DOHH2 (cell line): ENCODE data around the gene SCN2B.

Source experiments
- EZH2phosphoT487 ChIP-seq: fragments of 200-600 bp; sonication (generic); IDR thresholded peaks from 2 replicates; pipeline ENCODE4 v1.6.1; 2017; ENCODE audit warnings: borderline replicate concordance, mild to moderate bottlenecking, antibody characterized with exemption, low read length, moderate library complexity, mixed read lengths
- TF ChIP-seq, protein P1 (sequence below): fragments of 200-600 bp; sonication (generic); IDR thresholded peaks from one replicate; pipeline ENCODE4 v1.5.1; 2014; ENCODE audit warnings: antibody characterized with exemption, mild to moderate bottlenecking, low read depth, low read length; ENCODE audit not compliant: poor library complexity, severe bottlenecking

DNA sequence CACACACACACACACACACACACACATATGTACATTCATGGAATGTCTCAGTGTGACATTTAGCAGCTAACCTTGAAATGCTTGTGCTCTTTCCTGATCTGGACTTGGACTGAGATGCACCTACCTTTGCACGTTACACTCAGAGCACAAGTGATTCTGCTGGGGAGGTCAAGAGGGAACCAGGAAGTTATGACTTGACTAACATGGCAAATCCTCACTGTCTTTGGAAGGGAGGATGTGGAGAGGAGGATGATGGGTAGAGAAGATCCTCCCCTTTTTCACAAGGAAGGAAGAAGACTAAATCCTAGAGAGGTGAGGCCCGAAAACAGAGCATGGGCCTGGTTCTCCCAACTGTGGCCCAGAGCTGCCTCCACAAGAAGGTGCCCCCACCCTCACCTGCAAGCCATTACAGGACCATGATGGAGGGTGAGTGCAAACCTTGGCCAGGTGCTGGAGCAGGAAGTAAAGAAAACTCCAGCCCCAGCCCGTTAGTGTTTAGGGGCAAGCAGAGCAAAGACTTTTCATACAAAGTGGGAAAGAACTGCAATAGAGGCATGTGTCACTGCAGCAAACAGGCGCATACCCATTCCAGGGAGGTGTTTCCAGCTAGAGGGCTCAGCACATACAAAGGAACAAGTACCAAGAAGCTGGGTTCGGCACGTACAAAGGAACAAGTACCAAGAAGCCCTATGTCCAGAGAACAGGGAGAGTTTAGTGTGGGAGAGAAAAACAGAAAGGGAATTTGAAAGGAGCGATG is 50.2 kb downstream of the SCN2B start:
- TF ChIP-seq, protein P1, sequence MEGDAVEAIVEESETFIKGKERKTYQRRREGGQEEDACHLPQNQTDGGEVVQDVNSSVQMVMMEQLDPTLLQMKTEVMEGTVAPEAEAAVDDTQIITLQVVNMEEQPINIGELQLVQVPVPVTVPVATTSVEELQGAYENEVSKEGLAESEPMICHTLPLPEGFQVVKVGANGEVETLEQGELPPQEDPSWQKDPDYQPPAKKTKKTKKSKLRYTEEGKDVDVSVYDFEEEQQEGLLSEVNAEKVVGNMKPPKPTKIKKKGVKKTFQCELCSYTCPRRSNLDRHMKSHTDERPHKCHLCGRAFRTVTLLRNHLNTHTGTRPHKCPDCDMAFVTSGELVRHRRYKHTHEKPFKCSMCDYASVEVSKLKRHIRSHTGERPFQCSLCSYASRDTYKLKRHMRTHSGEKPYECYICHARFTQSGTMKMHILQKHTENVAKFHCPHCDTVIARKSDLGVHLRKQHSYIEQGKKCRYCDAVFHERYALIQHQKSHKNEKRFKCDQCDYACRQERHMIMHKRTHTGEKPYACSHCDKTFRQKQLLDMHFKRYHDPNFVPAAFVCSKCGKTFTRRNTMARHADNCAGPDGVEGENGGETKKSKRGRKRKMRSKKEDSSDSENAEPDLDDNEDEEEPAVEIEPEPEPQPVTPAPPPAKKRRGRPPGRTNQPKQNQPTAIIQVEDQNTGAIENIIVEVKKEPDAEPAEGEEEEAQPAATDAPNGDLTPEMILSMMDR, result no peak
- no peak for TF ChIP-seq EZH2phosphoT487
